ENCODE data around the gene DNAJA1.

- no peak for TF ChIP-seq CTCF (IDR thresholded peaks at IDR 0.05)
- TF ChIP-seq POLR2A (IDR thresholded peaks at IDR 0.05) = peak in 1 of 2 donors; percentile 36
Measured at GRCh38 chr9:33029231-33029786, 4.2 kb downstream of the DNAJA1 start.
